NCI-H226 (cell line): ENCODE data around the gene MEIOB.

Experiments
- DNase-seq: peaks from one replicate; pipeline ENCODE4 v3.0.0-alpha.2; 2015

Gene MEIOB

DNA sequence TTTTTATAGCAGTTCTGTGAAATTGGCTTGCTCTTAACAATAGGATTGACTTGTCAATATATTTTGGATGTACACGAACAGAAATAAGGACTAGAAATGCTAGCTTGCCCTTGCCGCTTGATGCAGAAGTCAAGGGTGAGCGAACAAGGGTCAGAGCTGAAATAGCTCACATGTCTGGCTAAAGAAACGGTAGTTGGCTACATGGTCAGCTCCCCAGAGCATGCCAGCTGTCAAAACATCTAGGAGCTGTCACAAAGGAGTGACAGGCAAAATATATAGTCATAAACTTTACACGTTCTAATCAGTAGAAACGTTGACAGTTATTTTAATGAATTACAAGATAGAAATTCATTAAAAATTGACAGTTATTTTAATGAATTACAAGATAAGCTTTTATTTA is 2.9 kb upstream of the MEIOB start:
- DNase-seq: no peak

GRCh38 chr16:1870365-1871082 is 1.4 kb downstream of the MEIOB start:
- DNase-seq: peak; percentile 37

- DNase-seq: no peak
These were observed 5.9 kb downstream of the MEIOB start for GRCh38 chr16:1865902-1866690.

DNA sequence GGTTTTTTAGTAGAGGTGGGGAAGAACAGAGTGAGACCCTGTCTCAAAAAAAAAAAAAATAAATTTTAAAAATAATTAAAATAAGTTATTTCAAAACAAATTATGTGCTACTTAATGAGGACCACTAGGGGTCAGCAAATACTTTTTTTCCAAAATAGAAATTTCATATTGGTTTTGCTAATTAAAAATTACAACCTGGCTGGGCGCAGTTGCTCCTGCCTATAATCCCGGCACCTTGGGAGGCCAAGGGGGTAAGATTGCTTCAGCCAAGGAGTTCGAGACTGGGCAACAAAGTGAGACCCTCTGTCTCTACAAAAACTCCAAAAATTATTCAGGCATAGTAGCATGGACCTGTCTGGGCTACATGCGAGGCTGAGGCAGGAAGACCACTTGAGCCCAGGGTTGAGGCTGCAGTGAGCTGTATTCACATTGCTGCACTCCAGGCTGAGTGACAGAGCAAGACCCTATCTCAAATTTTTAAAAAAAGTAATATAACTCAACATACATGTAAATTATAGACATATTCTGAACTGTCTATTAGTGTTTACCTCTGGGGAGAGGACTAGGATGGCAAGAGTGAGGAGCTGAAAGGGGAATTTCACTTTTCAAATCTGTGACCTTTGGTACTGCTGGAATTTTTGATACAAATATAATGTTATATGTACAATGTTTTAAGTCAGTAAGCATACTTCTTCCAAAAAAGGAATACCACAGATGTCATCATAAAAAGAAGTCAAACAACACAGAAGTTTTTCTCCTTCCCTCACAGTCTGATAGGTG is 8.1 kb downstream of the MEIOB start:
- DNase-seq: no peak

GRCh38 chr16:1862394-1862793 is 9.6 kb downstream of the MEIOB start:
- no peak for DNase-seq

- no peak for DNase-seq
These were observed 10.2 kb downstream of the MEIOB start for GRCh38 chr16:1861730-1862129.

DNA sequence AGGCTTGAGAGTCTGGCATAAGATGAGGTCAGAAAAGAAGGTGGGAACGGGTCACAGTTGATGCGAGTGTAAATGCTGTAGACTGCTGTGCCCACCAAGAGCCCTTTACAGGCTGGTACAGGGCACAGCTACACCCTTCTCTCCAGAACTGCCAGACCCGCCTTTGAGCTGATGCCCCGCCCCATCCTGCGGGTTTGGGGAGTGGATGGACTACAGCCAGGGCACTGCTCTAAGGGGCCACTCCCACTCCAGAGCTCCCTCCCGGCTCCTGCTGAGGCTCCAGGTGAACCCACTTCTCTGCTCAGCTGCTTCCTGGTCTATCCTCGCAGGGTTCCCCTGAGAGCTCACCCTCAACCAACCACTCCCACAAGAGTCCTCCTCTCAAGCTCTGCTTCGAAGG is 12.3 kb downstream of the MEIOB start:
- no peak for DNase-seq

- DNase-seq: peak; percentile 32
These were observed 13.6 kb downstream of the MEIOB start for GRCh38 chr16:1858189-1858865.

- DNase-seq: no peak
These were observed 14.4 kb downstream of the MEIOB start for GRCh38 chr16:1857433-1858097.

DNA sequence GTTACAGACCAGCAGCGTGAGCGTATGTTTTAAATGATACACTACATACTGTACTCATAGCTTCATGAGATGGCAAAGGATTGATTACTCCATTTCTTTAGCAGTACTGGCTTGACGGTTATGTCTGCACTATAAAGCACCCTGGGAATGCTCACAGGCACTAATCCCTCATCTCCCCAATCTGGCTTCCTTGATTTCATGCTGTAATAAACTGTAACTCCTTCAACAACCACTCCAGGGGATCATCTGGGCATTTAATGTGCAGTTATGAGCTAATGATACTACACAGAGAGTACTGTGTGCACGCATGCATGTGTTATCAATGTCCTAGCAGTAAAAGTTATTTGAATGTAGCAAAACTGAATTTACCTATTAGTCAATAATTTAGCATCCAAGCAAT is 20.2 kb downstream of the MEIOB start:
- no peak for DNase-seq

- DNase-seq: no peak
These were observed 21.0 kb downstream of the MEIOB start for GRCh38 chr16:1850981-1851380.

DNA sequence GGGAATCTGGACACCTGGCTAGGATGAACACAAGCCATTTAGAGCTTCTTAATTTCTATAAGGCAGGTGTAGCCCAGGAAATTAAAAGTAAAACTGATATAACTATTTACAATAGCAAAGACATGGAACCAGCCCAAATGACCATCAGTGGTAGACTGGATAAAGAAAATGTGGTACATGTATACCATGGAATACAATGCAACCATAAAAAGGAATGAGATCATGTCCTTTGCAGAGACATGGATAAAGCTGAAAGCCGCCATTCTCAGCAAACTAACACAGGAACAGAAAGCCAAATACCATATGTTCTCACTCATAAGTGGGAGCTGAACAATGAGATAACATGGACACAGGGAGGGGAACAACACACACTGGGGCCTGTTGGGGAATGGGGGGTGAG is 25.5 kb downstream of the MEIOB start:
- DNase-seq: no peak

DNA sequence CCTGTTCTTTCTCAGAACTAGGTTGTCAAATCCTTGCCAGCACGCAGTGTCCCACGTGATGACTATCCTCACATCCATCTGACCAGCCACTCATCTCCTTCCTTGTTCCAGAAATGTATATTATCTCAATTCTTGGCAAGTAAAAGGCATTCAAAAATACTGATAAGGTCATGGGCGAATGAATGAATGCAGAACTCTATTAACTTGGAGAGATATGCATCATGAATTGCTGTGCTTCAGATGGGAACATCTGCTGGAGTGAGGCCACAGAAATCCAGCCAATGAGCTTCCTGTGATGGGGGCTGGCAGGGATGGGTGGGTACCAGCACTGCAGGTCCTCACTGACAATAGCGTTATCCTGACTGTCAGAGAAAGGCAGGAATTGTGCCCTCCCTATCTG is 26.0 kb downstream of the MEIOB start:
- no peak for DNase-seq

DNA sequence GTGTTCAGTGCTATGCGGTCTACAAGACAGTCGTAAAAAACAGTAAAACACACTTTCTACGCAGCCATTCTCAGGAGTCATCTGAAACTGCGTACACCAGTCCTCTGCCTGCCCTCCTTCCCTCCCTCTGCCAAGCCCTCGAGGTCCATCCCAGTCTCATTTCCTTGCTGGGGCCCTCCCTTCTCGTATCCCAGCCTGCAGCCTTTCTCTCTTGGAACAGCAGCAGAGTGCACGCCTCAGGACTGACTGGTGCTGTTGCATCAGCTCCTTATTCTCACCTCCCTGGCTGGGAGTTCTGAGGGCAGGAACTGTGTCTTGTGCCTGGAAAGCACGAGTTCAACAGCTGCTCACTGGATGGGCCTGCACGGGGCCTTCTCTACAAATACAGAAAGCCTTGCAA is 32.4 kb downstream of the MEIOB start:
- DNase-seq: no peak

GRCh38 chr16:1834096-1834495 is 37.9 kb downstream of the MEIOB start:
- no peak for DNase-seq

GRCh38 chr16:1832838-1833454 is 39.0 kb downstream of the MEIOB start:
- DNase-seq: no peak

DNA sequence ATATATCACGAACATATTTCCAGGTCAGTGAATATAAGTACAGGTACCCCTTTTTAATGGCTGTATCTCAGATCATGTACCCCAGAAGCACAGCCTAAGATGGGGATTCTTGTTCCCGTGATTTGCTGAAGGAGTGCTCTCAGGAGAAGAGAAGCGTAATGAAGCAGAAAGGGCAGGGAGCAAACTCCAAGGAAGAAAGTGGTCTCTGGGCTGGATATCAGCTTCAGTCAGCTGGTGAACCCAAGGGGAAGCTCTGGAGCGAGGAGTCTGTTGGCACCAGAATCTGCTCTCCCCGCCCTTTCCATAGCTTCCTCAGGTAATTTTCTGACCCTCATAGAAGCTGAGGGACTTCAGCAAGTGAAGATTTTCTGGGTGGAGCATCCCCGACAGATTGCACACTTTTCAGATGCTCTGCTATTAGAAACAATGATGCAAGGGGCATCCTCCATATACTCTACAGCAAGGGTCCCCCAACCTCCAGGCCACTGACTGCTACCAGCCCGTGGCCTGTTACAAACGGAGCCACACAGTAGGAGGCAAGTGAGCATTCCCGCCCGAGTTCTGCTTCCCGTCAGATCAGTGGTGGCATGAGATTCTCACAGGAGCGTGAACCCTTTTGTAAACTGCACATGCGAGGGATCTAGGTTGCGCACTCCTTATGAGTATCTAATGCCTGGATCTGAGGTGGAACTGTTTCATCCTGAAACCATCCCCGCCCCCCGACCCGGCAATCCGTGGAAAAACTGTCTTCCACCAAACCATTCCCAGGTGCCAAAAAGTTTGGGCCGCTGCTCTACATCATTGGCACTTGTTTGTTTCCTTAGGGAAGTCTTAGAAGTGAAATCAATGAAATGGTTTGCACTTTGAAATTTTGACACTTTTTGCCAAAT is 40.5 kb downstream of the MEIOB start:
- DNase-seq: no peak

DNA sequence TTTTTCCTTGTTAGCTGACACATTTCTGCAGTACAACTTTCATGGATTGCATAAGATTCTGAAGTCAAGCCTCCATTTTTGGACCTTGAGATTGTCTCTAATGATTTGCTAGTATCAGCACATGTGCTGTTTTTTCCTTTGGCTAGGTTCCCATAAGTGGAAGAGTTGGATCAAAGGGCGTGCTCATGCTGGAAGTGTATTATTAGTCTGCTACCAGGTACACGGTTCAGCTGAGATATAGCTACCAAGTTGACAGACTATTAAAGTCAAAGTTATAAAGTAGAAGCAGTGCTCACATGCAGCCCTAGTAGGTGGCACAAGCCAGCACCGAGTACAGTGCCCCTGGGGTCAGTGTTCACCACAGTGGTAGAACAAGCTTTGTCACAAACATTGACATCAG is 41.8 kb downstream of the MEIOB start:
- no peak for DNase-seq

DNA sequence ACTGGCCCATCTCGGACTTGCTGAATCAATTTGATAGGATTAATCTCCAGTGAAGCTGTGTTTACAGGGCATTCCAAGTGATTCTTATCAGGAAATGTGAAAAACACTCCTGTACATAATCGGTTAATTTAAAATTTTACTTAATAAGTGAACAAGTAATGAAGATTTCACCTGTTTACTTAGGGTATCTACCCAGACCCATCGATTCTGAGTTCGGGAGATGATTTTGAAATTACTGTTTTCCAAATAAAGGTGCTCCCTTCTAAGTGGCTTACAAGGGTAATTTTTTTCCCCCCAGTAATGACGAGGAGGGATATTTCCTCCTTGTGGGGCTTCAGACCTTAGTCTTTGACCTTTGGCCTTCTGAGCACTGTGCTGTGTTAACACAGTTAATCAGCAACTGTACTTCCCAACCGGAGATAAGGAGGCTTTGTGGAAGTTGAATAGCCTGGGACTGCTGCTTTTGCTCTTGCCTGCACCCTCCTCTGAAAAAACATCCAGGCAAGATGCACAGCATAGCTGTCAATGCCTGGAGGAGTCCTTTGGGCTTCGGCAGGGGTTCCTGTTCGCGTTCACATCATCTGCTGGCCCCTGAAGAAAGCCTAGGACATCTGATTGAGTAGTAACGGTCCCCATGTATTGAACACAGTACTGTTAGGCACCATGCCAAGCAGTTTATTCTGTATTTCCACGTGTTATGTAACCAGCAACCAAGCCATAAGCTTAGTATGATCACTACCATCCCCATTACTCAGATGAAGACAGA is 43.1 kb downstream of the MEIOB start:
- no peak for DNase-seq
